BE2C (cell line): ENCODE data around the gene PPM1D.
"Not testable (repeated sequence)": the region's sequence is repeated elsewhere in the genome, so short reads cannot be mapped to it uniquely, and the experiment has no call there.

Experiments
- DNase-seq: peaks from one replicate; pipeline ENCODE4 v3.0.0-alpha.2; 2020
- H3K27me3 ChIP-seq: fragments of 250-450 bp; sonication (Bioruptor Pico); 2 replicates; pipeline ENCODE4 v1.5.1; 2020; ENCODE audit warnings: mild to moderate bottlenecking
- H3K36me3 ChIP-seq: fragments of 250-450 bp; sonication (Bioruptor Pico); 2 replicates; pipeline ENCODE4 v1.5.1; 2020; ENCODE audit warnings: mild to moderate bottlenecking
- H3K4me1 ChIP-seq: fragments of 250-450 bp; sonication (Bioruptor Pico); 2 replicates; pipeline ENCODE4 v1.5.1; 2020
- H3K4me3 ChIP-seq: 2 replicates; pipeline ENCODE4 v1.5.1; 2011; ENCODE audit warnings: low read depth, low read length
- H3K9me3 ChIP-seq: fragments of 250-450 bp; sonication (Bioruptor Pico); 2 replicates; pipeline ENCODE4 v1.5.1; 2020
- TF ChIP-seq, protein P1 (sequence below): IDR thresholded peaks from 2 replicates; pipeline ENCODE4 v1.5.1; 2012; ENCODE audit warnings: mild to moderate bottlenecking, low read depth, low read length

PPM1D gene

DNA sequence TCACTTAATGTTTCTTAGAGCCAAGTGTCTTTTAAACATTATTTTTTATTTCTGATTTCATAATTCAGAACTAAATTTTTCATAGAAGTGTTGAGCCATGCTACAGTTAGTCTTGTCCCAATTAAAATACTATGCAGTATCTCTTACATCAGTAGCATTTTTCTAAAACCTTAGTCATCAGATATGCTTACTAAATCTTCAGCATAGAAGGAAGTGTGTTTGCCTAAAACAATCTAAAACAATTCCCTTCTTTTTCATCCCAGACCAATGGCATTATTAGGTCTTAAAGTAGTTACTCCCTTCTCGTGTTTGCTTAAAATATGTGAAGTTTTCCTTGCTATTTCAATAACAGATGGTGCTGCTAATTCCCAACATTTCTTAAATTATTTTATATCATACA is 64.0 kb downstream of the PPM1D start:
- H3K27me3 ChIP-seq = no peaks in the 10 kb centered on the region
- H3K9me3 ChIP-seq = no peaks in the 10 kb centered on the region
- TF ChIP-seq, protein P1, sequence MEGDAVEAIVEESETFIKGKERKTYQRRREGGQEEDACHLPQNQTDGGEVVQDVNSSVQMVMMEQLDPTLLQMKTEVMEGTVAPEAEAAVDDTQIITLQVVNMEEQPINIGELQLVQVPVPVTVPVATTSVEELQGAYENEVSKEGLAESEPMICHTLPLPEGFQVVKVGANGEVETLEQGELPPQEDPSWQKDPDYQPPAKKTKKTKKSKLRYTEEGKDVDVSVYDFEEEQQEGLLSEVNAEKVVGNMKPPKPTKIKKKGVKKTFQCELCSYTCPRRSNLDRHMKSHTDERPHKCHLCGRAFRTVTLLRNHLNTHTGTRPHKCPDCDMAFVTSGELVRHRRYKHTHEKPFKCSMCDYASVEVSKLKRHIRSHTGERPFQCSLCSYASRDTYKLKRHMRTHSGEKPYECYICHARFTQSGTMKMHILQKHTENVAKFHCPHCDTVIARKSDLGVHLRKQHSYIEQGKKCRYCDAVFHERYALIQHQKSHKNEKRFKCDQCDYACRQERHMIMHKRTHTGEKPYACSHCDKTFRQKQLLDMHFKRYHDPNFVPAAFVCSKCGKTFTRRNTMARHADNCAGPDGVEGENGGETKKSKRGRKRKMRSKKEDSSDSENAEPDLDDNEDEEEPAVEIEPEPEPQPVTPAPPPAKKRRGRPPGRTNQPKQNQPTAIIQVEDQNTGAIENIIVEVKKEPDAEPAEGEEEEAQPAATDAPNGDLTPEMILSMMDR = no peak
- H3K4me1 ChIP-seq = no peaks in the 10 kb centered on the region; the same call in 1 of the 2 replicates
- H3K36me3 ChIP-seq = peaks cover 21% of the 10 kb centered on the region
- no peak for DNase-seq
- no peak overlapping the region for H3K4me3 ChIP-seq

DNA sequence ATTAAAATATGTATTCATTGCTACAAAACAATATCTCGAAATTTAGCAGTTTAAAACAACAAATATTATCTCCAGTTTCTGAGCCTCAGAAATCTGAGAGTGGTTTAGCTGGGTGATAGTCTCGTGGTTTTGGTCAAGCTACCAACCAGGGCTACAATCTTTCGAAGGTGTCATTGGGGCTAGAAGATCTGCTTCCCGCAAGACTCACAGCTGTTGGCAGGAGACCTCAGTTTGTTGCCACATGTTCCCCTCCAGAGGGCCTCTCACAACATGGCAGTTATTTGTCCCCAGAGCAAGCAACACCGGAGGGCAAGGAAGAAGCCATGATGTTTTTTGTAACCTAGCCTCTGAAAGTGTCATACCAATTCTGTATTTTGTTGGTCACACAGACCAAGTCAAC is 65.6 kb downstream of the PPM1D start:
- Histone ChIP-seq H3K27me3 (no peaks in the 10 kb centered on the region), H3K9me3 (no peaks in the 10 kb centered on the region), H3K36me3 (peaks cover 15% of the 10 kb centered on the region), H3K4me1 (no peaks in the 10 kb centered on the region), H3K4me3 (no peak overlapping the region)
- TF ChIP-seq, protein P1 = no peak
- no peak for DNase-seq

DNA sequence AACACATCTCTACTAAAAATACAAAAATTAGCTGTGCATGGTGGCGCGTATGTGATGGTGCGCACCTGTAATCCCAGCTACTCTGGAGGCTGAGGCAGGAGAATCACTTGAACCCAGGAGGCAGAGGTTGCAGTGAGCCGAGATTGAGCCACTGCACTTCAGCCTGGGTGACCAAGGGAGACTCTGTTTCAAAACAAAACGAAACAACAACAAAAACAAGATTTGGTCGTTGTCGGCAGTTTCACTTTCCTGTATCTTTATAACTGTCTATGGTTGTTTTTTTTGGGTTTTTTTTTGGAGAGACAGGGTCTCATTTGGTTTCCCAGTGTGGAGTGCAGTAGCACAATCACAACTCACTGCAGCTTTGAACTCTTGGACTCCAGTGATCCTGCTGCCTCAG is 68.7 kb downstream of the PPM1D start:
- H3K4me1 ChIP-seq, DNase-seq, H3K27me3 ChIP-seq, H3K4me3 ChIP-seq, H3K9me3 ChIP-seq: not testable (repeated sequence)
- peaks cover 10% of the 10 kb centered on the region; the same call in 1 of the 2 replicates for H3K36me3 ChIP-seq

DNA sequence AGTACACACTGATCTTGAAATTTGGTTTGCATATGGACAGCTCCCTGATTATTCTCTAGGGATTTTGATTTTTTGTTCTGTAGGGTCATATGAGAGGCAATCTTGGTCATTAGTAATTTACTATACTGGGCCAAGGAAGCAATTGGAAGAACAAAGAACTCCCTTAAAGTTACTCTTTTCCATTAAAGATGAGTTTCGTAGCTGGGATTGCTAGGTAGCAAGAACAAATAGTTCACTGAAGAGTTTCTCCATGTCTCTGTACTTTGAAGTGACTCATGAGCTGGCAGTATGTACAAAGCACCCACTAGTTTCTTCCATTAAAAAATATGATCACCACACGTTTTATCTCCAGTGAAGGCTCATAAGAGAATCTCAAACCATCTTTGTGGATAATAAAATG is 71.5 kb downstream of the PPM1D start:
- Histone ChIP-seq H3K36me3 (no peaks in the 10 kb centered on the region), H3K27me3 (no peaks in the 10 kb centered on the region), H3K4me1 (no peaks in the 10 kb centered on the region), H3K4me3 (no peak overlapping the region), H3K9me3 (no peaks in the 10 kb centered on the region)
- DNase-seq = no peak
- TF ChIP-seq, protein P1 = no peak

DNA sequence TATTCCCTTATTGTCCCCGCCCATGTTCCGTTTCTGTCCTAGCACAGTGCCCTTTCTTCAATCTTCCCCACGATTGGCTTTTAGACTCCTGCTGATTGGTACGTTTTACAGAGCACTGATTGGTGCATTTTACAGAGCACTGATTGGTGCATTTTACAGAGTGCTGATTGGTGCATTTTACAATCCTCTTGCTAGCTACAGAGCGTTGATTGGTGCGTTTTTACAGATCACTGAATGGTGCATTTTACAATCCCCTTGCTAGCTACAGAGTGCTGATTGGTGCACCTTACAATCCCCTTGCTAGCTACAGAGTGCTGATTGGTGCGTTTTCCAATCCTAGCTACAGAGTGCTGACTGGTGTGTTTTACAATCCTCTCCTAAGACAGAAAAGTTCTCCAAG is 74.6 kb downstream of the PPM1D start:
- H3K4me1 ChIP-seq, H3K27me3 ChIP-seq, H3K36me3 ChIP-seq, DNase-seq, H3K9me3 ChIP-seq, H3K4me3 ChIP-seq: not testable (repeated sequence)

DNA sequence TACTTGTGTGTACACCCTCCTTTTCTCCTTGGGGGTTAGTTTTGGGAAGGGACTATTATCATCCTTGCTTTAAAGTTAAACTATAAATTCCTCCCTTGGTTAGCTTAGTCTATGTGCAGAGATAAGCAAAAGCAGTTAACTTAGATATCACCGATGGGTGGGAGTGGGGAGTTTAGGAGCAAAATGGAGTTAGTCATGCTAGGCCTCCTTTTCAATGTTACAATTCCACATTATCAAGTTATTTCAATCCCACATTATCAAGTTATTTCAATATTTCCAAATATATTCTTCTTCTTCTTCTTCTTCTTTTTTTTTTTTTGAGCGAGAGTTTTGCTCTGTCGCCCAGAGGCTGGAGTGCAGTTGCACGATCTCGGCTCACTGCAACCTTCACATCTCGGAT is 76.0 kb downstream of the PPM1D start:
- DNase-seq = no peak
- no peaks in the 10 kb centered on the region for H3K9me3 ChIP-seq
- no peaks in the 10 kb centered on the region for H3K36me3 ChIP-seq
- no peak overlapping the region for H3K4me3 ChIP-seq
- TF ChIP-seq, protein P1 = no peak
- no peaks in the 10 kb centered on the region for H3K4me1 ChIP-seq
- no peaks in the 10 kb centered on the region for H3K27me3 ChIP-seq

DNA sequence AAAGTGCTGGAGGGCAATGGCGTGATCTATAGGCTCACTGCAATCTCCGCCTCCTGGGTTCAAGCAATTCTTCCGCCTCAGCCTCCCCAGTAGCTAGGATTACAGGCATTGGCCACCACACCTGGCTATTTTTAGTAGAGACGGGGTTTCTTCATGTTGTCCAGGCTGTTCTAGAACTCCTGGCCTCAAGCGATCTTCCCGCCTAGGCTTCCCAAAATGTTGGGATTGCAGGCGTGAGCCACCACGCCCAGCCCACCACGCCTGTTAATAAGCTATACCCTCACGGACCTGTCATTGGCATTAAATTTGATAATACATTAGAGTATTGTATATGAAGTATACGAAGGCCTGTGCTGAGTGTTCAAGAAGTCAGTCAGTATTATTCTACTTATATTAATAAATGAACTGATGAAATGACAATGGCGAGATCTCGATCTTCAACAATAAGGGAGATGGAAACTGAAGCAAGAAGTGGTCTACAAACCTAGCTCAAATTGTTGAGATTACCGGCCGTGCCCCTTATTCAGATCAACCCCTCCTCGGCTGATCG is 76.8 kb downstream of the PPM1D start:
- Histone ChIP-seq H3K9me3 (no peaks in the 10 kb centered on the region), H3K27me3 (no peaks in the 10 kb centered on the region), H3K4me1 (no peaks in the 10 kb centered on the region), H3K36me3 (no peaks in the 10 kb centered on the region), H3K4me3 (peak overlapping the region; percentile 78)
- TF ChIP-seq, protein P1 = no peak
- no peak for DNase-seq
